Hepatocyte (in vitro differentiated cells): Measurements from ENCODE around the gene ADPGK. TPM values are rescaled to one million over a fixed set of nuclear protein-coding genes. Genes with fewer than 3 reads are reported as not detected.
A peak's percentile ranks its signal among the peaks of the same experiment; 100 is the strongest.

ENCODE experiments used
- DNase-seq: peaks from one replicate; pipeline ENCODE4 v3.0.0-alpha.2; 2016; ENCODE audit warnings: low spot score
- H2AFZ ChIP-seq: fragments of 200-600 bp; sonication (generic); 2 replicates; pipeline ENCODE4 v1.6.0; 2016; ENCODE audit warnings: antibody characterized with exemption, mild to moderate bottlenecking
- H3K27ac ChIP-seq: fragments of 200-600 bp; sonication (generic); 2 replicates; pipeline ENCODE4 v1.5.1; 2016; ENCODE audit warnings: mild to moderate bottlenecking
- H3K27me3 ChIP-seq: fragments of 200-600 bp; sonication (generic); 2 replicates; pipeline ENCODE4 v1.6.1; 2016
- H3K36me3 ChIP-seq: fragments of 200-600 bp; sonication (generic); replicated peaks from 2 replicates; pipeline ENCODE4 v1.5.1; 2016; ENCODE audit warnings: low read depth; ENCODE audit not compliant: insufficient read depth
- H3K4me1 ChIP-seq: fragments of 200-600 bp; sonication (generic); 2 replicates; pipeline ENCODE4 v1.5.1; 2016; ENCODE audit warnings: mild to moderate bottlenecking, moderate library complexity; ENCODE audit not compliant: insufficient read depth
- H3K4me2 ChIP-seq: fragments of 200-600 bp; sonication (generic); 2 replicates; pipeline ENCODE4 v1.6.0; 2016
- H3K4me3 ChIP-seq: fragments of 200-600 bp; sonication (generic); 2 replicates; pipeline ENCODE4 v1.5.1; 2016; ENCODE audit warnings: mild to moderate bottlenecking
- H3K79me2 ChIP-seq: fragments of 200-600 bp; sonication (generic); 2 replicates; pipeline ENCODE4 v1.6.0; 2017; ENCODE audit warnings: mild to moderate bottlenecking
- H3K9me2 ChIP-seq: fragments of 200-600 bp; sonication (generic); replicated peaks from 2 replicates; pipeline ENCODE4 v1.6.0; 2017; ENCODE audit warnings: mild to moderate bottlenecking; ENCODE audit not compliant: insufficient read depth
- H3K9me3 ChIP-seq: fragments of 200-600 bp; sonication (generic); 2 replicates; pipeline ENCODE4 v1.5.1; 2016; ENCODE audit warnings: low read depth, mild to moderate bottlenecking
- H4K20me1 ChIP-seq: fragments of 200-600 bp; sonication (generic); 2 replicates; pipeline ENCODE4 v1.6.0; 2016; ENCODE audit warnings: mild to moderate bottlenecking; ENCODE audit not compliant: insufficient read depth, poor library complexity, severe bottlenecking
- CTCF ChIP-seq: fragments of 200-600 bp; sonication (generic); IDR thresholded peaks from 2 replicates; pipeline ENCODE4 v1.5.1; 2016; ENCODE audit warnings: antibody characterized with exemption, mild to moderate bottlenecking; ENCODE audit not compliant: poor library complexity
- EZH2 ChIP-seq: fragments of 200-600 bp; sonication (generic); IDR thresholded peaks from 2 replicates; pipeline ENCODE4 v1.6.1; 2016; ENCODE audit warnings: antibody characterized with exemption, mild to moderate bottlenecking, borderline replicate concordance
- EZH2phosphoT487 ChIP-seq: fragments of 200-600 bp; sonication (generic); IDR thresholded peaks from one replicate; pipeline ENCODE4 v1.6.1; 2018; ENCODE audit warnings: antibody characterized with exemption, mild to moderate bottlenecking, low read depth, moderate library complexity; ENCODE audit not compliant: unreplicated experiment, severe bottlenecking
- WGBS: methylation state at CpG from one replicate; pipeline ENCODE4 v1.1.6; 2016; ENCODE audit warnings: low lambda C conversion rate; ENCODE audit errors: missing lambda C conversion rate; 5-methylcytosine and 5-hydroxymethylcytosine counted together
- polyA plus RNA-seq: library from polyadenylated mRNA; unstranded; fragments of >200 nt; fragmentation: Nextera tagmentation; extraction: Ambion mirVana; gene quantifications from 2 replicates; pipeline ENCODE4 v1.2.1, GENCODE V29; 2016
- total RNA-seq: library from RNA; depleted of rRNA; stranded (reverse); fragments of >200 nt; gene quantifications from 2 replicates; pipeline ENCODE4 v1.2.3, GENCODE V29; 2014

ADPGK gene
- total and polyA plus RNA-seq, 2 experiments from 2014 or later: 59.2 to 67.3 TPM

- WGBS: 100% methylated on average over 3 of the region's 3 CpGs
- H3K4me3 ChIP-seq: no peak overlapping the region
- H3K9me3 ChIP-seq: peaks cover 17% of the 10 kb centered on the region
- H3K27ac ChIP-seq: no peak overlapping the region
- no peak overlapping the region for H3K4me2 ChIP-seq
- no peak for DNase-seq
- no peaks in the 10 kb centered on the region for H3K9me2 ChIP-seq
- H3K27me3 ChIP-seq: no peaks in the 10 kb centered on the region
- H3K36me3 ChIP-seq: peaks cover 5% of the 10 kb centered on the region
- no peaks in the 10 kb centered on the region for H3K4me1 ChIP-seq
- TF ChIP-seq CTCF (no peak), EZH2 (no peak), EZH2phosphoT487 (no peak)
- H4K20me1 ChIP-seq: no peaks in the 10 kb centered on the region
- peaks cover 28% of the 10 kb centered on the region for H3K79me2 ChIP-seq
- H2AFZ ChIP-seq: no peak overlapping the region
Measured at GRCh38 chr15:72764656-72765055, 18.9 kb downstream of the ADPGK start.

GRCh38 chr15:72760590-72761260 is 22.8 kb downstream of the ADPGK start:
- Histone ChIP-seq H3K4me1 (no peaks in the 10 kb centered on the region), H3K9me3 (no peaks in the 10 kb centered on the region), H2AFZ (no peak overlapping the region), H3K79me2 (peaks cover 11% of the 10 kb centered on the region), H3K27ac (no peak overlapping the region), H3K27me3 (no peaks in the 10 kb centered on the region), H3K36me3 (no peaks in the 10 kb centered on the region), H3K4me3 (no peak overlapping the region), H4K20me1 (no peaks in the 10 kb centered on the region), H3K4me2 (no peak overlapping the region), H3K9me2 (no peaks in the 10 kb centered on the region)
- DNase-seq: no peak
- TF ChIP-seq EZH2phosphoT487: no peak
- TF ChIP-seq CTCF: no peak
- TF ChIP-seq EZH2: no peak
- 99% methylated on average over 5 of the region's 5 CpGs for WGBS

GRCh38 chr15:72758182-72758581 is 25.4 kb downstream of the ADPGK start:
- Histone ChIP-seq H3K9me2 (no peaks in the 10 kb centered on the region), H3K4me3 (no peak overlapping the region), H2AFZ (no peak overlapping the region), H4K20me1 (no peaks in the 10 kb centered on the region), H3K27ac (no peak overlapping the region), H3K79me2 (peaks cover 4% of the 10 kb centered on the region), H3K4me1 (no peaks in the 10 kb centered on the region), H3K36me3 (no peaks in the 10 kb centered on the region), H3K27me3 (no peaks in the 10 kb centered on the region), H3K4me2 (no peak overlapping the region), H3K9me3 (no peaks in the 10 kb centered on the region)
- DNase-seq: peak; percentile 35
- 89% methylated on average over 3 of the region's 3 CpGs for WGBS
- TF ChIP-seq EZH2phosphoT487 (no peak), EZH2 (no peak), CTCF (no peak)
